Subcutaneous abdominal adipose tissue (tissue), 5 donors: ENCODE results near the gene NIT1.

ENCODE experiments used
- H3K27ac ChIP-seq: one replicate; pipeline ENCODE4 v1.7.0; 2013; ENCODE audit warnings: low read depth, mild to moderate bottlenecking, inconsistent platforms, low read length, moderate library complexity
- H3K27me3 ChIP-seq, 5 donors: one replicate each; pipeline ENCODE4 v1.7.0; 2013; ENCODE audit warnings: low read length in 5 of 5, inconsistent platforms in 1 of 5; ENCODE audit not compliant: control insufficient read depth in 5 of 5, insufficient read depth in 4 of 5
- H3K36me3 ChIP-seq, 5 donors: one replicate each; pipeline ENCODE4 v1.7.0; 2013; ENCODE audit warnings: low read length in 5 of 5; ENCODE audit not compliant: control insufficient read depth in 5 of 5, insufficient read depth in 5 of 5
- H3K4me1 ChIP-seq, 5 donors: one replicate each; pipeline ENCODE4 v1.7.0; 2013; ENCODE audit warnings: low read length in 5 of 5, mild to moderate bottlenecking in 3 of 5, moderate library complexity in 1 of 5; ENCODE audit not compliant: control insufficient read depth in 5 of 5, insufficient read depth in 5 of 5
- H3K4me3 ChIP-seq, 5 donors: one replicate each; pipeline ENCODE4 v1.7.0; 2013; ENCODE audit warnings: low read length in 5 of 5, low read depth in 1 of 5
- H3K9ac ChIP-seq, 5 donors: one replicate each; pipeline ENCODE4 v1.7.0; 2013; ENCODE audit warnings: low read length in 5 of 5, mild to moderate bottlenecking in 4 of 5, moderate library complexity in 3 of 5
- H3K9me3 ChIP-seq, 5 donors: one replicate each; pipeline ENCODE4 v1.7.0; 2013; ENCODE audit warnings: low read length in 5 of 5; ENCODE audit not compliant: control insufficient read depth in 5 of 5
- donor health status: healthy.
- donor health status: healthy.
- donor health status: healthy.
- donor health status: healthy.
- donor health status: healthy.

The NIT1 gene

GRCh38 chr1:161074676-161075368 is 43.1 kb upstream of the NIT1 start:
- peaks cover 0 to 4% (median 3%) of the 10 kb centered on the region in 5 donors for H3K4me1 ChIP-seq
- no peaks in the 10 kb centered on the region for H3K36me3 ChIP-seq
- no peak overlapping the region for H3K4me3 ChIP-seq
- no peak overlapping the region for H3K27ac ChIP-seq
- H3K9me3 ChIP-seq = no peaks in the 10 kb centered on the region
- no peak overlapping the region for H3K9ac ChIP-seq
- peaks cover 0 to 3% (median 0%) of the 10 kb centered on the region in 5 donors for H3K27me3 ChIP-seq

GRCh38 chr1:161076410-161076809 is 41.5 kb upstream of the NIT1 start:
- H3K4me1 ChIP-seq = peaks cover 0 to 4% (median 2%) of the 10 kb centered on the region in 5 donors

GRCh38 chr1:161077426-161077825 is 40.5 kb upstream of the NIT1 start:
- H3K36me3 ChIP-seq = no peaks in the 10 kb centered on the region

More at GRCh38 chr1:161076410-161076809, 41.5 kb upstream of the NIT1 start:
- no peak overlapping the region for H3K27ac ChIP-seq
- no peak overlapping the region for H3K9ac ChIP-seq
- H3K9me3 ChIP-seq = no peaks in the 10 kb centered on the region
- H3K27me3 ChIP-seq = peaks cover 0 to 3% (median 0%) of the 10 kb centered on the region in 5 donors
- no peak overlapping the region for H3K4me3 ChIP-seq
- no peaks in the 10 kb centered on the region for H3K36me3 ChIP-seq

GRCh38 chr1:161079436-161080110 is 38.3 kb upstream of the NIT1 start:
- no peak overlapping the region for H3K9ac ChIP-seq
- H3K4me3 ChIP-seq = no peak overlapping the region
- H3K36me3 ChIP-seq = no peaks in the 10 kb centered on the region
- peaks cover 0 to 3% (median 0%) of the 10 kb centered on the region in 5 donors for H3K27me3 ChIP-seq
- no peak overlapping the region for H3K27ac ChIP-seq
- peaks cover 0 to 6% (median 0%) of the 10 kb centered on the region in 5 donors for H3K4me1 ChIP-seq
- H3K9me3 ChIP-seq = no peaks in the 10 kb centered on the region

More at GRCh38 chr1:161077426-161077825, 40.5 kb upstream of the NIT1 start:
- Histone ChIP-seq H3K4me1 (no peaks in the 10 kb centered on the region), H3K9me3 (no peaks in the 10 kb centered on the region), H3K27me3 (peaks cover 0 to 3% (median 0%) of the 10 kb centered on the region in 5 donors), H3K27ac (no peak overlapping the region), H3K9ac (no peak overlapping the region), H3K4me3 (no peak overlapping the region)

GRCh38 chr1:161080441-161081405 is 37.2 kb upstream of the NIT1 start:
- no peak overlapping the region for H3K4me3 ChIP-seq
- peaks cover 0 to 3% (median 0%) of the 10 kb centered on the region in 5 donors for H3K27me3 ChIP-seq
- H3K4me1 ChIP-seq = peaks cover 0 to 6% (median 0%) of the 10 kb centered on the region in 5 donors
- no peaks in the 10 kb centered on the region for H3K9me3 ChIP-seq
- H3K36me3 ChIP-seq = no peaks in the 10 kb centered on the region
- H3K27ac ChIP-seq = no peak overlapping the region
- H3K9ac ChIP-seq = no peak overlapping the region

GRCh38 chr1:161081519-161081918 is 36.4 kb upstream of the NIT1 start:
- Histone ChIP-seq H3K36me3 (no peaks in the 10 kb centered on the region), H3K4me1 (peaks cover 0 to 6% (median 0%) of the 10 kb centered on the region in 5 donors), H3K27me3 (peaks cover 0 to 3% (median 0%) of the 10 kb centered on the region in 5 donors), H3K9me3 (no peaks in the 10 kb centered on the region), H3K4me3 (no peak overlapping the region), H3K27ac (no peak overlapping the region), H3K9ac (no peak overlapping the region)

GRCh38 chr1:161082483-161082882 is 35.4 kb upstream of the NIT1 start:
- Histone ChIP-seq H3K27ac (no peak overlapping the region), H3K9me3 (no peaks in the 10 kb centered on the region), H3K4me1 (peaks cover 0 to 6% (median 0%) of the 10 kb centered on the region in 5 donors)

GRCh38 chr1:161082996-161083747 is 34.7 kb upstream of the NIT1 start:
- Histone ChIP-seq H3K9ac (no peak overlapping the region), H3K27ac (no peak overlapping the region), H3K4me3 (no peak overlapping the region), H3K4me1 (peaks cover 0 to 6% (median 0%) of the 10 kb centered on the region in 5 donors), H3K9me3 (no peaks in the 10 kb centered on the region), H3K27me3 (peaks cover 0 to 3% (median 0%) of the 10 kb centered on the region in 5 donors), H3K36me3 (no peaks in the 10 kb centered on the region)

More at GRCh38 chr1:161082483-161082882, 35.4 kb upstream of the NIT1 start:
- H3K4me3 ChIP-seq = no peak overlapping the region
- H3K27me3 ChIP-seq = peaks cover 0 to 3% (median 0%) of the 10 kb centered on the region in 5 donors
- H3K36me3 ChIP-seq = no peaks in the 10 kb centered on the region
- no peak overlapping the region for H3K9ac ChIP-seq
